Esophagus muscularis mucosa (tissue), 4 donors: ENCODE data around the gene MARVELD1.

Experiments used
- EP300 ChIP-seq: sonication (generic); formaldehyde crosslinking; IDR thresholded peaks from one replicate; pipeline ENCODE4 v1.6.1; 2017; ENCODE audit warnings: antibody characterized with exemption
- POLR2AphosphoS5 ChIP-seq, 2 donors: sonication (generic); formaldehyde crosslinking; IDR thresholded peaks; one replicate each; pipeline ENCODE4 v1.6.1; 2017; ENCODE audit warnings: antibody characterized with exemption in 2 of 2
- TF ChIP-seq, protein P1 (sequence below), 3 experiments: fragments of 200-600 bp in 2 of 3; fragments of 450-650 bp in 1 of 3; sonication (generic) in 2 of 3; IDR thresholded peaks; one replicate each; pipeline ENCODE4 v1.5.1; 2017 to 2019; ENCODE audit warnings: antibody characterized with exemption in 3 of 3, mild to moderate bottlenecking in 2 of 3, moderate library complexity in 1 of 3

DNA sequence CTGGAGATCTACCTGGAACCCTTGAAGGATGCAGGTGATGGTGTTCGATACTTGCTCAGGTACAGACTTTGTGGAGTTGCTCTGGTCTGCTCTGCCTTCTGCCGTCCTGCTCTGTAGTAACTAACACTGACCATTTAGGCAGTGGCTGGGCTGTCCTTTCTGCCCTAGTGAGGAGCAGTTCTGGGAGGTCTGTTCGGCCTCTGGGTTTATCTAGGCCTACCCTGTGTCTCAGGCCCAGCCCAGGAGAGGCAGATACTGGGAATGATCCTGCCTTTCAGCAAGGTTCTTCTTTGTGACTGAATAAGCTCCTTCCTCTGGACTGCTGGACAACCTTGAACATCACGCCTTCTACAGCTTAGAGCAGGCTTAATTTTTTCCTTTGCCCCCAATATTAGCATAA is 25.1 kb downstream of the MARVELD1 start:
- TF ChIP-seq, protein P1, sequence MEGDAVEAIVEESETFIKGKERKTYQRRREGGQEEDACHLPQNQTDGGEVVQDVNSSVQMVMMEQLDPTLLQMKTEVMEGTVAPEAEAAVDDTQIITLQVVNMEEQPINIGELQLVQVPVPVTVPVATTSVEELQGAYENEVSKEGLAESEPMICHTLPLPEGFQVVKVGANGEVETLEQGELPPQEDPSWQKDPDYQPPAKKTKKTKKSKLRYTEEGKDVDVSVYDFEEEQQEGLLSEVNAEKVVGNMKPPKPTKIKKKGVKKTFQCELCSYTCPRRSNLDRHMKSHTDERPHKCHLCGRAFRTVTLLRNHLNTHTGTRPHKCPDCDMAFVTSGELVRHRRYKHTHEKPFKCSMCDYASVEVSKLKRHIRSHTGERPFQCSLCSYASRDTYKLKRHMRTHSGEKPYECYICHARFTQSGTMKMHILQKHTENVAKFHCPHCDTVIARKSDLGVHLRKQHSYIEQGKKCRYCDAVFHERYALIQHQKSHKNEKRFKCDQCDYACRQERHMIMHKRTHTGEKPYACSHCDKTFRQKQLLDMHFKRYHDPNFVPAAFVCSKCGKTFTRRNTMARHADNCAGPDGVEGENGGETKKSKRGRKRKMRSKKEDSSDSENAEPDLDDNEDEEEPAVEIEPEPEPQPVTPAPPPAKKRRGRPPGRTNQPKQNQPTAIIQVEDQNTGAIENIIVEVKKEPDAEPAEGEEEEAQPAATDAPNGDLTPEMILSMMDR (IDR thresholded peaks at IDR 0.05) = no peak
- no peak for TF ChIP-seq POLR2AphosphoS5 (IDR thresholded peaks at IDR 0.05)
- TF ChIP-seq EP300 = no peak
